Neural crest cell (in vitro differentiated cells): ENCODE measurements around the gene TLK1. TPM values are rescaled to one million over a fixed set of nuclear protein-coding genes. Genes with fewer than 3 reads are reported as not detected.

ENCODE experiments used
- DNase-seq: peaks from one replicate; pipeline ENCODE4 v3.0.0; 2021; ENCODE audit warnings: low read depth, mixed read lengths, low spot score
- H3K27ac Mint-ChIP-seq: one replicate; pipeline ENCODE4 v1.8.0; 2021; ENCODE audit warnings: mild to moderate bottlenecking, mixed read lengths; ENCODE audit not compliant: unreplicated experiment
- H3K27me3 Mint-ChIP-seq: 2 replicates; pipeline ENCODE4 v1.8.0; 2021; ENCODE audit warnings: low read depth, mild to moderate bottlenecking, mixed read lengths
- H3K36me3 Mint-ChIP-seq: 2 replicates; pipeline ENCODE4 v1.8.0; 2021; ENCODE audit warnings: low read depth, mild to moderate bottlenecking, mixed read lengths
- H3K4me1 Mint-ChIP-seq: 2 replicates; pipeline ENCODE4 v1.8.0; 2021; ENCODE audit warnings: mixed read lengths
- H3K4me3 Mint-ChIP-seq: one replicate; pipeline ENCODE4 v1.8.0; 2021; ENCODE audit warnings: mild to moderate bottlenecking, mixed read lengths
- H3K9me3 Mint-ChIP-seq: 2 replicates; pipeline ENCODE4 v1.8.0; 2021; ENCODE audit warnings: mixed read lengths
- CTCF ChIP-seq: fragments of 200-600 bp; sonication (generic); conservative IDR thresholded peaks from 2 replicates; pipeline ENCODE4 v1.5.0; 2021; ENCODE audit warnings: antibody characterized with exemption, mild to moderate bottlenecking
- total RNA-seq: library from RNA; stranded (reverse); gene quantifications from 2 replicates; pipeline ENCODE4 v1.2.1, GENCODE V29; 2021

Gene TLK1
- total RNA-seq, 1 donor from 2014 or later, result 65.5 TPM

- Mint-ChIP-seq H3K4me1 (peaks cover 10% of the 10 kb centered on the region), H3K27me3 (no peaks in the 10 kb centered on the region), H3K9me3 (no peaks in the 10 kb centered on the region), H3K27ac (no peak overlapping the region), H3K4me3 (no peak overlapping the region), H3K36me3 (no peaks in the 10 kb centered on the region)
- TF ChIP-seq CTCF, result no peak
- DNase-seq, result no peak
These were observed 218.1 kb downstream of the TLK1 start for GRCh38 chr2:170942615-170943014.

Other genes starting within 250 kb of the TLK1 start
- gene GORASP2, start 231.6 kb downstream of the TLK1 start, total RNA-seq, result 71.3 and 71.4 TPM in 2 replicates